Measurements from ENCODE around the gene GSG1L. TPM values are rescaled to one million over a fixed set of nuclear protein-coding genes. Genes with fewer than 3 reads are reported as not detected.

The GSG1L gene
- total and polyA plus RNA-seq, 9 of the 15 experiments (the other 6 are each of a cell fraction or from before 2014, with no cell fraction given) = not detected

- no TSS peak for BruUV-seq (replicated peaks)
- Histone ChIP-seq H3K27me3 (ENCODE audit: control insufficient read depth in 2 of 2, insufficient read depth in 2 of 2, low read length in 2 of 2) (peaks cover 10 to 29% of the 10 kb centered on the region in 2 experiments; a peak in 4 of 5 replicates), H2AFZ (ENCODE audit: low read depth, low read length) (no peak overlapping the region), H3K9me1 (ENCODE audit: control insufficient read depth, insufficient read depth, low read length) (no peaks in the 10 kb centered on the region), H3K9me3 (replicated peaks; ENCODE audit: control insufficient read depth, insufficient read depth, low read depth, low read length) (no peaks in the 10 kb centered on the region), H3K36me3 (ENCODE audit: control insufficient read depth, insufficient read depth, low read length) (no peaks in the 10 kb centered on the region), H3K4me2 (ENCODE audit: insufficient read depth, low read length) (no peak overlapping the region), H3K9ac (ENCODE audit: insufficient read depth in 1 of 2, low read depth in 2 of 2, low read length in 2 of 2) (no peak overlapping the region), H3K4me1 (replicated peaks in 1 of 2; ENCODE audit: control insufficient read depth in 2 of 2, insufficient read depth in 2 of 2, low read length in 2 of 2) (no peaks in the 10 kb centered on the region; a peak in 2 of 5 replicates), H3K4me3 (no peak overlapping the region), H4K20me1 (replicated peaks; ENCODE audit: control insufficient read depth, insufficient read depth, low read length) (peaks cover 5% of the 10 kb centered on the region; the same call in 1 of the 2 replicates), H3K79me2 (ENCODE audit: control insufficient read depth, insufficient read depth, low read length) (no peaks in the 10 kb centered on the region), H3K27ac (ENCODE audit: extremely low read depth, low read depth, low read length) (no peak overlapping the region)
- POLR2A ChIA-PET = interaction anchor here (0.6 kb wide), 1 partner anchor 158 kb away, joined by 3 read pairs; no protein-coding TSS in a partner anchor
- DNase-seq (ENCODE audit: extremely low read depth in 1 of 4, low spot score in 3 of 4) = no peak
- no peak for FAIRE-seq
- CTCF ChIA-PET (ENCODE audit: low intra/inter-chr PET ratio) = no interaction called here
- intact Hi-C loops (cut with micrococcal nuclease) = no loop called here
- in situ Hi-C loops (cut with MboI) = no loop called here
- TF ChIP-seq ZNF398 (CRISPR knock-in tag; IDR thresholded peaks at IDR 0.05) = no peak
- no peak for TF ChIP-seq ZNF146 (CRISPR knock-in tag; IDR thresholded peaks at IDR 0.05; ENCODE audit: unreplicated experiment)
- TF ChIP-seq KAT8 (IDR thresholded peaks at IDR 0.05; ENCODE audit: low read depth) = no peak
- WGBS (ENCODE audit: insufficient coverage, low coverage, missing lambda C conversion rate) = 28% methylated on average over 20 of the region's 24 CpGs
- no peak for ATAC-seq
Observed at GRCh38 chr16:27841911-27842310, 221.6 kb downstream of the GSG1L start.

Measured in K562 (cell line).